Neural cell (in vitro differentiated cells): ENCODE results near the gene MMP15. TPM values are rescaled to one million over a fixed set of nuclear protein-coding genes. Genes with fewer than 3 reads are reported as not detected.
A peak's percentile ranks its signal among the peaks of the same experiment; 100 is the strongest.

ENCODE experiments used
- H2AFZ ChIP-seq: fragments of 200-600, 300-800 bp; sonication (generic), shearing (Covaris generic); 2 replicates; pipeline ENCODE4 v1.6.0; 2014; ENCODE audit warnings: low read depth, mild to moderate bottlenecking, antibody characterized with exemption, low read length, moderate library complexity
- H3F3A ChIP-seq: fragments of 200-600 bp; shearing (Covaris generic); 2 replicates; pipeline ENCODE4 v1.6.1; 2016; ENCODE audit warnings: mild to moderate bottlenecking, moderate library complexity, mixed read lengths, antibody characterized with exemption, low read length; ENCODE audit not compliant: insufficient read depth, poor library complexity, severe bottlenecking
- H3K27ac ChIP-seq: fragments of 200-600, 300-800 bp; sonication (generic), shearing (Covaris generic); 2 replicates; pipeline ENCODE4 v1.5.1; 2014; ENCODE audit warnings: mild to moderate bottlenecking, low read length, moderate library complexity
- H3K27me3 ChIP-seq: fragments of 300-800, 200-600 bp; sonication (generic), shearing (Covaris generic); 2 replicates; pipeline ENCODE4 v1.6.0; 2014; ENCODE audit warnings: mild to moderate bottlenecking, low read depth, low read length, moderate library complexity; ENCODE audit not compliant: insufficient read depth
- H3K36me3 ChIP-seq: fragments of 300-800, 200-600 bp; sonication (generic), shearing (Covaris generic); 2 replicates; pipeline ENCODE4 v1.5.1; 2014; ENCODE audit warnings: mild to moderate bottlenecking, antibody characterized with exemption, low read length, moderate library complexity; ENCODE audit not compliant: insufficient read depth
- H3K4me2 ChIP-seq: fragments of 300-800, 200-600 bp; sonication (generic), shearing (Covaris generic); 2 replicates; pipeline ENCODE4 v1.6.0; 2014; ENCODE audit warnings: mild to moderate bottlenecking, low read length
- H3K4me3 ChIP-seq: fragments of 300-800, 200-600 bp; sonication (generic), shearing (Covaris generic); 2 replicates; pipeline ENCODE4 v1.5.1; 2014; ENCODE audit warnings: mild to moderate bottlenecking, low read length, moderate library complexity
- H3K79me2 ChIP-seq: fragments of 200-600 bp; shearing (Covaris generic); replicated peaks from 2 replicates; pipeline ENCODE4 v1.6.0; 2014; ENCODE audit warnings: mild to moderate bottlenecking, low read length, moderate library complexity; ENCODE audit not compliant: insufficient read depth
- H3K9ac ChIP-seq: fragments of 300-800, 200-600 bp; sonication (generic), shearing (Covaris generic); 2 replicates; pipeline ENCODE4 v1.6.1; 2016; ENCODE audit warnings: mild to moderate bottlenecking, low read length, mixed read lengths
- H3K9me2 ChIP-seq: fragments of 200-600 bp; shearing (Covaris generic); 2 replicates; pipeline ENCODE4 v1.6.1; 2016; ENCODE audit warnings: mild to moderate bottlenecking, low read length, mixed read lengths; ENCODE audit not compliant: insufficient read depth
- H3K9me3 ChIP-seq: fragments of 200-600, 300-800 bp; sonication (generic), shearing (Covaris generic); 2 replicates; pipeline ENCODE4 v1.6.1; 2016; ENCODE audit warnings: mild to moderate bottlenecking, mixed run types, low read length, moderate library complexity, mixed read lengths
- H4K20me1 ChIP-seq: fragments of 200-600 bp; shearing (Covaris generic); 2 replicates; pipeline ENCODE4 v1.6.1; 2016; ENCODE audit warnings: mild to moderate bottlenecking, mixed run types; ENCODE audit not compliant: insufficient read depth
- CTCF ChIP-seq: fragments of 450-650 bp; IDR thresholded peaks from 2 replicates; pipeline ENCODE4 v1.5.1; 2014; ENCODE audit warnings: antibody characterized with exemption, mild to moderate bottlenecking, moderate library complexity; ENCODE audit not compliant: poor library complexity, severe bottlenecking
- EP300 ChIP-seq: fragments of 450-650 bp; conservative IDR thresholded peaks from 2 replicates; pipeline ENCODE4 v1.6.1; 2014; ENCODE audit warnings: antibody characterized with exemption, mild to moderate bottlenecking, moderate library complexity; ENCODE audit not compliant: poor library complexity, severe bottlenecking
- EZH2 ChIP-seq: fragments of 200-600, 300-800 bp; shearing (Covaris generic), sonication (generic); IDR thresholded peaks from 2 replicates; pipeline ENCODE4 v1.6.1; 2014; ENCODE audit warnings: antibody characterized with exemption, low read length, borderline replicate concordance, mild to moderate bottlenecking; ENCODE audit not compliant: insufficient read depth, poor library complexity, severe bottlenecking
- MXI1 ChIP-seq: fragments of 450-650 bp; conservative IDR thresholded peaks from 2 replicates; pipeline ENCODE4 v1.6.1; 2014; ENCODE audit warnings: antibody characterized with exemption, mild to moderate bottlenecking; ENCODE audit not compliant: poor library complexity, severe bottlenecking
- POLR2AphosphoS5 ChIP-seq: IDR thresholded peaks from 2 replicates; pipeline ENCODE4 v1.6.1; 2012
- RAD21 ChIP-seq: fragments of 450-650 bp; conservative IDR thresholded peaks from 2 replicates; pipeline ENCODE4 v1.6.1; 2014; ENCODE audit warnings: antibody characterized with exemption, mild to moderate bottlenecking, moderate library complexity
- SMC3 ChIP-seq: fragments of 450-650 bp; conservative IDR thresholded peaks from 2 replicates; pipeline ENCODE4 v1.6.1; 2014; ENCODE audit warnings: antibody characterized with exemption, mild to moderate bottlenecking, moderate library complexity; ENCODE audit not compliant: poor library complexity
- TAF1 ChIP-seq: IDR thresholded peaks from 2 replicates; pipeline ENCODE4 v1.6.1; 2012; ENCODE audit warnings: low read depth
- polyA minus RNA-seq: library from RNA; depleted of rRNA, polyadenylated mRNA; stranded (reverse); fragments of >200 nt; gene quantifications from 2 replicates; pipeline ENCODE4 v1.2.3, GENCODE V29; 2014
- polyA plus RNA-seq: library from polyadenylated mRNA; depleted of rRNA; stranded (reverse); fragments of >200 nt; gene quantifications from 2 replicates; pipeline ENCODE4 v1.2.3, GENCODE V29; 2014
- TF ChIP-seq, protein P1 (sequence below): IDR thresholded peaks from 2 replicates; pipeline ENCODE4 v1.6.1; 2012; ENCODE audit warnings: borderline replicate concordance

Gene MMP15
- polyA plus RNA-seq: 18.5 and 18.7 TPM in 2 replicates
- 31.1 and 36.5 TPM in 2 replicates for polyA minus RNA-seq

DNA sequence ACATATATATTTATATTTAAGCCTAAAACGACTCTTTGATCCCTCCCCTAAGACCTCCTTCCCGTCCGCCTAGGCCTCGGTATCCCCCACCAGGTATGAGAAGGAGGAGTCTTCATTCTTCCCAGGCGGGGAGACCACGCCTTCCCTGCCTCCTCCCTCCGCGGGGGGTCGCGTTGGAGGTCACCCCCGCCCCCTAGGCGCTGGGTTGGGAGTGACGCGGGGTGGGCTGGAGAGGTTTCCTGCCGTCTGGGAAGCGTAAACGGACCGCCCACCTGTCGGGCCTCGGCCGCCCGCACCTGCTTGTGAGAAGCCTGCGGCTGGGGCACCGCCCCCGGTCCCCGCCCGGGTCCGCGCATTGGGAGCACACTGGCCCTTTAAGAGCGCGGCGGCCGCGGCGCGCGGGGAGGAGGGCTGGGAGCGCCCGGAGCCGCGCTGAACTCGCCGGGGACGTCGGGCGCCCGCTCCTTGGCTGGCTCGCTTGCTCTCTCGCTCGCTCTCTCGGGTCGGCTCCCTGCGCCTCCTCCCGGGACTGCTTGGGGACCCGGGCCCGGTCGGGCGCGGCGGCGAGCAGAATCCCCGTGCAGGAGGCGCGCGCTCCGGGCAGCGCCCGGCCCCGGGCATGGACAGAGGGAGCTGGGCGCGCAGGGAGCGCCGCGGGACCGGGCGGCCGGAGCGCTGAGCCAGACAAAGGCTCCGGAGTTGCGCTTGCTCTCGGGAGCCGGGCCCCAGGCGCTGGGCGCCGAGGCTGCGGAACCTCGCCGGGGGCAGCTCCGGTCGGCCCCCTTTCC, at the start of gene MMP15:
Gene MMP15, plus strand, starts transcription at position 404 of the 788 bp plus-strand sequence. CDS start 597 bp downstream, outside the sequence.
- Histone ChIP-seq H4K20me1 (peaks cover 7% of the 10 kb centered on the region), H3F3A (no peaks in the 10 kb centered on the region), H3K9ac (peak within 1 kb of the TSS; percentile 75), H3K27me3 (no peaks in the 10 kb centered on the region), H3K4me2 (peak within 1 kb of the TSS; percentile 80), H3K9me3 (no peaks in the 10 kb centered on the region), H2AFZ (peak within 1 kb of the TSS; percentile 21), H3K36me3 (no peaks in the 10 kb centered on the region), H3K4me3 (peak within 1 kb of the TSS; percentile 96), H3K9me2 (no peaks in the 10 kb centered on the region), H3K79me2 (peaks cover 8% of the 10 kb centered on the region), H3K27ac (peak within 1 kb of the TSS; percentile 34)
- TF ChIP-seq SMC3: peak; percentile 48
- TF ChIP-seq CTCF: no peak
- no peak for TF ChIP-seq TAF1
- no peak for TF ChIP-seq EZH2
- TF ChIP-seq POLR2AphosphoS5: peak; percentile 77
- peak; percentile 42 for TF ChIP-seq EP300
- TF ChIP-seq, protein P1, sequence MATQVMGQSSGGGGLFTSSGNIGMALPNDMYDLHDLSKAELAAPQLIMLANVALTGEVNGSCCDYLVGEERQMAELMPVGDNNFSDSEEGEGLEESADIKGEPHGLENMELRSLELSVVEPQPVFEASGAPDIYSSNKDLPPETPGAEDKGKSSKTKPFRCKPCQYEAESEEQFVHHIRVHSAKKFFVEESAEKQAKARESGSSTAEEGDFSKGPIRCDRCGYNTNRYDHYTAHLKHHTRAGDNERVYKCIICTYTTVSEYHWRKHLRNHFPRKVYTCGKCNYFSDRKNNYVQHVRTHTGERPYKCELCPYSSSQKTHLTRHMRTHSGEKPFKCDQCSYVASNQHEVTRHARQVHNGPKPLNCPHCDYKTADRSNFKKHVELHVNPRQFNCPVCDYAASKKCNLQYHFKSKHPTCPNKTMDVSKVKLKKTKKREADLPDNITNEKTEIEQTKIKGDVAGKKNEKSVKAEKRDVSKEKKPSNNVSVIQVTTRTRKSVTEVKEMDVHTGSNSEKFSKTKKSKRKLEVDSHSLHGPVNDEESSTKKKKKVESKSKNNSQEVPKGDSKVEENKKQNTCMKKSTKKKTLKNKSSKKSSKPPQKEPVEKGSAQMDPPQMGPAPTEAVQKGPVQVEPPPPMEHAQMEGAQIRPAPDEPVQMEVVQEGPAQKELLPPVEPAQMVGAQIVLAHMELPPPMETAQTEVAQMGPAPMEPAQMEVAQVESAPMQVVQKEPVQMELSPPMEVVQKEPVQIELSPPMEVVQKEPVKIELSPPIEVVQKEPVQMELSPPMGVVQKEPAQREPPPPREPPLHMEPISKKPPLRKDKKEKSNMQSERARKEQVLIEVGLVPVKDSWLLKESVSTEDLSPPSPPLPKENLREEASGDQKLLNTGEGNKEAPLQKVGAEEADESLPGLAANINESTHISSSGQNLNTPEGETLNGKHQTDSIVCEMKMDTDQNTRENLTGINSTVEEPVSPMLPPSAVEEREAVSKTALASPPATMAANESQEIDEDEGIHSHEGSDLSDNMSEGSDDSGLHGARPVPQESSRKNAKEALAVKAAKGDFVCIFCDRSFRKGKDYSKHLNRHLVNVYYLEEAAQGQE: no peak
- TF ChIP-seq MXI1: peak; percentile 47
- TF ChIP-seq RAD21: peak; percentile 28

DNA sequence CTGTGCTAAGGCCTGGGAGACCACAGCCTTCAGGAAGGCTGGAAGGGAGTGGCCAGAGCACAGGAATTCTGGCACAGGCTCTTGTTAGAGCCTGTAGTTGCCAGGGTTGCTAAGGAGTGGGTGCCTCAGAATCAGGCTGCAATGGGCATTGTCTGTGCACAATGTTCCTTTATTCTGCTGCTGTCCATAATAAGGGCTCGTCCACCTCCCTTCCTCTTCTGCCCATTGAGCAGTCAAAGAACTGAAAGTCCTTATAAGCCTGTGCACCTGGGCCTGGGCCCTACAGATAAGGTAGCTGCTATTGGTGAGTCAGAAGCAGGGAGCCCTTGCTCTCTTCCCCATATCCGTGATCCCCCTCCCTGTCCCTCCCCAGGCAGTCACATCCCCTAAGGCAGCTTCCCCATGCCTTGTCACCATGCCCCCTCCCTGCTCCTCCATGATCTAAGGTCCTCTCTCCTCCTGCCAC, 49.2 kb upstream of the MMP15 start:
- no peak for TF ChIP-seq EP300
- TF ChIP-seq MXI1: no peak
- TF ChIP-seq SMC3: no peak
- no peak for TF ChIP-seq EZH2
- TF ChIP-seq TAF1: no peak
- TF ChIP-seq, protein P1: no peak
- TF ChIP-seq CTCF: no peak
- no peak for TF ChIP-seq RAD21
- TF ChIP-seq POLR2AphosphoS5: no peak
- no peaks in the 10 kb centered on the region for H3K9me2 ChIP-seq
- no peaks in the 10 kb centered on the region for H3K9me3 ChIP-seq
- no peaks in the 10 kb centered on the region for H3K27me3 ChIP-seq
- H3K79me2 ChIP-seq: no peaks in the 10 kb centered on the region
- no peak overlapping the region for H3K4me3 ChIP-seq
- H3F3A ChIP-seq: no peaks in the 10 kb centered on the region
- no peak overlapping the region for H2AFZ ChIP-seq
- H3K4me2 ChIP-seq: no peak overlapping the region
- no peaks in the 10 kb centered on the region for H4K20me1 ChIP-seq
- no peak overlapping the region for H3K27ac ChIP-seq
- H3K9ac ChIP-seq: no peak overlapping the region
- H3K36me3 ChIP-seq: no peaks in the 10 kb centered on the region
